Mucosa of rectum (tissue), 2 donors: Measurements from ENCODE around the gene NSUN5.
"Not testable (repeated sequence)": the region's sequence is repeated elsewhere in the genome, so short reads cannot be mapped to it uniquely, and the experiment has no call there.

Experiments used
- H3K27ac ChIP-seq, 2 donors: one replicate each; pipeline ENCODE4 v1.7.0; 2013; ENCODE audit warnings: inconsistent platforms in 2 of 2, low read depth in 2 of 2, low read length in 2 of 2
- H3K27me3 ChIP-seq, 2 donors: one replicate each; pipeline ENCODE4 v1.7.0; 2013; ENCODE audit warnings: low read length in 2 of 2; ENCODE audit not compliant: control insufficient read depth in 2 of 2, insufficient read depth in 2 of 2
- H3K36me3 ChIP-seq, 2 donors: one replicate each; pipeline ENCODE4 v1.7.0; 2013; ENCODE audit warnings: low read length in 2 of 2; ENCODE audit not compliant: control insufficient read depth in 2 of 2, insufficient read depth in 2 of 2
- H3K4me1 ChIP-seq, 2 donors: one replicate each; pipeline ENCODE4 v1.7.0; 2013; ENCODE audit warnings: low read length in 2 of 2, mild to moderate bottlenecking in 1 of 2; ENCODE audit not compliant: control insufficient read depth in 2 of 2, insufficient read depth in 2 of 2
- H3K4me3 ChIP-seq, 2 donors: one replicate each; pipeline ENCODE4 v1.7.0; 2013; ENCODE audit warnings: low read length in 2 of 2
- H3K9ac ChIP-seq, 2 donors: one replicate each; pipeline ENCODE4 v1.7.0; 2013; ENCODE audit warnings: low read length in 2 of 2, low read depth in 1 of 2, mild to moderate bottlenecking in 1 of 2
- H3K9me3 ChIP-seq, 2 donors: one replicate each; pipeline ENCODE4 v1.7.0; 2013; ENCODE audit warnings: low read length in 2 of 2; ENCODE audit not compliant: control insufficient read depth in 2 of 2
- donor health status: healthy.
- donor health status: Normal muscosa, but diverticular disease.

Gene NSUN5

DNA sequence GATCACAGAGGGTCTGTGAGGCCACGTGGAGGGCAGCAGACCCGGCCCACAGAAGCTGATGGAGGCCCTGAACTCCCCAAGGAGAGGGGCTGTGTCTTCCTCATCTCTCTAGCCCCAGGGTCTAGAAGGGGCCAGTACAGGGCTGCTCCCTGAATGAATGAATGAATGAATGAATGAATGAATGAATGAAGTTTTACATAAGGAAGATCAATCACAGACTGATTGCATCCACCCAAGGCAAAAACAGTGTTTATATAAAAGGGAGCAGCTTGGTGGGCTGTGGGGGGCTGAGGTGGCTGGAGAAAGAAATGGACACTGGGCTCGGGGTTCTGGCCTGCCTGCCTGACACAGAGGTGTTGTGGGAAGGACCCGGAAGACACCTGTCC lies 4.9 kb upstream of the NSUN5 start:
- no peak overlapping the region for H3K9ac ChIP-seq
- no peaks in the 10 kb centered on the region for H3K36me3 ChIP-seq
- H3K9me3 ChIP-seq: no peaks in the 10 kb centered on the region
- H3K27ac ChIP-seq: no peak overlapping the region
- no peak overlapping the region for H3K4me3 ChIP-seq
- peaks cover 0 to 5% of the 10 kb centered on the region in 2 donors for H3K4me1 ChIP-seq
- no peaks in the 10 kb centered on the region for H3K27me3 ChIP-seq

DNA sequence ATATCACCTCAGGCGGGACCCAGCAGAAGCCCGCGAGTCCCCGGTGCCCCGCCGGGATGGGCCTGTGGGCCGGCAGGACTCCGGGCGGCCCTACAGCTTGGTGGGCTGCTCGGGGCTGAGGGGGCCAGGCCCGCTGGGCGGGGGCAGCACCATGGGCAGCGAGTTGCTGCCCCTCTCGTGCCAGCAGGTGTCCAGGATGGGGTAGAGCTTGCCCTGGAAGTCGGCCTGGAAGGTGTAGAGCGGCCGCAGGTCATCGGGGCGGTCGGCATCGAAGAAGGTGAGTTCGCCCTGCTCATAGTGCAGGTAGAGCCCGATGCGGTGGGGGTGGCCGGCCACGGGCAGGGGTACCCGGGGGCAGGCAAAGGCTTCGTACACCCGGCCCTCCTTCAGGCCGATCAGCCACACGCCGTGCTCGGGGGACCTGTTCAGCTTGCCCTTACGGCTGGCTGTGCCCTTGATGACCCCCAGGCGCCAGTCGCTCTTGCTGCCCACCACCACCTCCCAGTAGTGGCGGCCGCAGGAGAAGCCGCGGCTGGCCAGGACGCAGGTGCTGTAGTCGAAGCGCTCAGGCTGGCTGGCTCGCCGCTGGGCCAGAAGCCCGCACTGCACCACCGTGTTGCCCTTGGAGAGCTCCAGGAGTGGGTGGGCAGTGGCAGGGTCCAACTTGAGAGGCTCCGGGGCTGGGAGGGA lies 4.3 kb upstream of the NSUN5 start:
- Histone ChIP-seq H3K9ac (no peak overlapping the region), H3K9me3 (no peaks in the 10 kb centered on the region), H3K27ac (no peak overlapping the region), H3K36me3 (no peaks in the 10 kb centered on the region), H3K4me3 (no peak overlapping the region), H3K4me1 (peaks cover 0 to 7% of the 10 kb centered on the region in 2 donors), H3K27me3 (no peaks in the 10 kb centered on the region)

GRCh38 chr7:73311421-73311820 lies 2.8 kb upstream of the NSUN5 start:
- not testable (repeated sequence) for H3K9ac ChIP-seq, H3K9me3 ChIP-seq, H3K4me3 ChIP-seq, H3K27me3 ChIP-seq, H3K27ac ChIP-seq, H3K36me3 ChIP-seq
- peaks cover 0 to 13% of the 10 kb centered on the region in 2 donors for H3K4me1 ChIP-seq

GRCh38 chr7:73308074-73308664 lies 457 bp downstream of the NSUN5 start:
- peaks cover 21 to 25% of the 10 kb centered on the region in 2 donors for H3K36me3 ChIP-seq
- H3K4me1 ChIP-seq: peaks cover 0 to 13% of the 10 kb centered on the region in 2 donors
- no peaks in the 10 kb centered on the region for H3K27me3 ChIP-seq
- peak overlapping the region; percentile 73 to 87 for H3K4me3 ChIP-seq
- peak overlapping the region; percentile 60 to 63 for H3K9ac ChIP-seq
- no peaks in the 10 kb centered on the region for H3K9me3 ChIP-seq
- H3K27ac ChIP-seq: peak overlapping the region in 1 of 2 donors; percentile 38

DNA sequence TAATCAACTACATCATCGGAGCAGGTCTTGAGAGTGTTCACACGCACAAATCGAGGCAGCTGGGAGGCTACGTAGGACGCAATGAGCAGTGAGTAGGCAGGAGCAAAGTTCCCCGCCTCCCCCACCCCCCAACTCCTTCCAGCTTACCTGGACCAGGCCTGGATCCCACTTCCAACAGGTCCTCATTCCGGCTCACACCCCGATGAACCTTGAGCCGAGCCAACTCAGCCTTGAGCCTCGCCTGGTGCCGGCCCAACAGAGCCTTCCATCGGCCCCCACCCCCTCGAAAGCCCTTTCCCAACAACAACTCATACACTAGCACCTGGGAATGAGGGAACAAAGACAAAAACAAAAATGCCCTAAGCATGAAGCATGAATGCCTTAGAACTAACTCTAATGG lies 1.2 kb downstream of the NSUN5 start:
- Histone ChIP-seq H3K4me3 (peak overlapping the region in 1 of 2 donors; percentile 87), H3K9me3 (no peaks in the 10 kb centered on the region), H3K27me3 (no peaks in the 10 kb centered on the region), H3K36me3 (peaks cover 24 to 25% of the 10 kb centered on the region in 2 donors), H3K4me1 (peaks cover 0 to 13% of the 10 kb centered on the region in 2 donors), H3K9ac (no peak overlapping the region), H3K27ac (no peak overlapping the region)

GRCh38 chr7:73304612-73305387 lies 3.8 kb downstream of the NSUN5 start:
- H3K9ac ChIP-seq, H3K27me3 ChIP-seq, H3K9me3 ChIP-seq, H3K4me3 ChIP-seq, H3K27ac ChIP-seq: not testable (repeated sequence)
- H3K36me3 ChIP-seq: peaks cover 24 to 25% of the 10 kb centered on the region in 2 donors
- H3K4me1 ChIP-seq: peaks cover 0 to 13% of the 10 kb centered on the region in 2 donors

- H3K36me3 ChIP-seq: peaks cover 24 to 25% of the 10 kb centered on the region in 2 donors
- H3K9ac ChIP-seq: no peak overlapping the region
- peaks cover 0 to 9% of the 10 kb centered on the region in 2 donors for H3K4me1 ChIP-seq
- no peak overlapping the region for H3K4me3 ChIP-seq
- H3K27ac ChIP-seq: no peak overlapping the region
- no peaks in the 10 kb centered on the region for H3K9me3 ChIP-seq
- no peaks in the 10 kb centered on the region for H3K27me3 ChIP-seq
Measured at GRCh38 chr7:73304071-73304470, 4.6 kb downstream of the NSUN5 start.

GRCh38 chr7:73303546-73303945 lies 5.1 kb downstream of the NSUN5 start:
- no peak overlapping the region for H3K4me3 ChIP-seq
- no peak overlapping the region for H3K9ac ChIP-seq
- no peaks in the 10 kb centered on the region for H3K9me3 ChIP-seq
- no peak overlapping the region for H3K27ac ChIP-seq
- no peaks in the 10 kb centered on the region for H3K27me3 ChIP-seq
- peaks cover 24 to 25% of the 10 kb centered on the region in 2 donors for H3K36me3 ChIP-seq
- H3K4me1 ChIP-seq: peaks cover 0 to 8% of the 10 kb centered on the region in 2 donors

GRCh38 chr7:73302846-73303245 lies 5.8 kb downstream of the NSUN5 start:
- not testable (repeated sequence) for H3K4me3 ChIP-seq, H3K4me1 ChIP-seq, H3K9ac ChIP-seq, H3K27ac ChIP-seq, H3K9me3 ChIP-seq, H3K27me3 ChIP-seq
- peaks cover 24 to 25% of the 10 kb centered on the region in 2 donors for H3K36me3 ChIP-seq

DNA sequence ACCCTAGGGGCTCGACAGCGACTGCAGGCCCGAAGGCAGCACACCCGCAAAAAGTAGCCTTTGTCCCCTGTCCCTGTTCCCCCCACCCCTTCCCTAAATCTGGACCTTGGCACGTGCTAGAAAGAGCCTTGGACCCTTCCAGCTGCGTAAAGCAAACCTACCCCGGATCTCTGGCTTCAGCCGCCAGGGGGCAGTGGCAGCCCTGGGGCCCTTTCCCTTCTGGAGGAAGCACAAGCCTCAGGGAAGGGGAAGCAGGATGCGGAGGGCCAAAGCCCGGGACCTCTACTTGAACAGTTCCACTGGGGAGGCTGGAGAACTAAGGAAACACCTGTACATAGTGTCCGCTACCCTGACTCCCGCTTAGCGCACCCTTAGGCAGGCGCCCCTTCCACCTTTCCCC lies 7.5 kb downstream of the NSUN5 start:
- peaks cover 15 to 17% of the 10 kb centered on the region in 2 donors for H3K36me3 ChIP-seq
- not testable (repeated sequence) for H3K4me3 ChIP-seq, H3K9ac ChIP-seq, H3K4me1 ChIP-seq, H3K27me3 ChIP-seq, H3K9me3 ChIP-seq, H3K27ac ChIP-seq
